GM19351 (cell line): Measurements from ENCODE around the gene OR10J4.
"Not testable (repeated sequence)": the region's sequence is repeated elsewhere in the genome, so short reads cannot be mapped to it uniquely, and the experiment has no call there.

Experiments
- ATAC-seq: cut with Tn5 transposase; IDR thresholded peaks from one replicate; pipeline ENCODE4 v1.9.1; 2021; ENCODE audit warnings: mild to moderate bottlenecking, moderate library complexity; ENCODE audit not compliant: unreplicated experiment

OR10J4 gene

DNA sequence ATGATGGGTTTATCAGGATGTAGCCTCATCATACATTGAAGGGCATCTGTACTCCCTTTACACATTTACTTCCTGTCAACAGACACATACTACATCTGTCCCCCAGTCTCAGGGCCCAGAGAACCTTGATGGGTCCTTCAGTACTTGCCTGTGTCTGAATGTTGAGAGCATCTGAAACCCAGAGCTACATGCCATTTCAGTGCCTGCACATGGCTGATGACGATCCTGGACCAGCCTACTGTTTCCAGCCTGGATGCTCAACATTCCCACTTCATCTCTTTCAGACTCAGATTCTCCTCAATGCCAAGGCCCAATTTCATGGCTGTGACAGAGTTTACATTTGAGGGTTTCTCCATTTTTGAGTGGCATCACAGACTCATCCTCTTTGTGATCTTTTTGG lies at the start of gene OR10J4:
Gene OR10J4 (plus strand): TSS at position 301 of the 400 bp plus-strand sequence.
- ATAC-seq = no peak

DNA sequence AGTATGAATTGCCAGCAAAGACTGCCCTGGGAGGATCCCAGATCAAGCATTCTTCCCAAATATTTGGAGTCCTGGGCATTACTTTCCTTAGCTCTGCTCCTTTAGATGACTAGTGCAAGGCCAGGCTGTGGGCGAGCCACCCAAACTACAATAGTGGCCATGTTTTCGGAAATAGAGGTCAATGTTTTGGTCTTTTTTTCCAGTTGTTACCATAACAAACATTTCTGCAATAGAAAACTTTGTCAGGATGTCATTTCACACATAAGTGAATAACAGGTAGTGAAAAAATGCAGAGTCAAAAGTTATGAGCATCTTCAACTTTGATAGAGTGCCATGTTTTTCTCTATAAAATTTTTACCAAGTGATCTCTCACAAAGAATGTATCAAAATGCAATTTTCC lies 25.2 kb upstream of the OR10J4 start:
- no peak for ATAC-seq

DNA sequence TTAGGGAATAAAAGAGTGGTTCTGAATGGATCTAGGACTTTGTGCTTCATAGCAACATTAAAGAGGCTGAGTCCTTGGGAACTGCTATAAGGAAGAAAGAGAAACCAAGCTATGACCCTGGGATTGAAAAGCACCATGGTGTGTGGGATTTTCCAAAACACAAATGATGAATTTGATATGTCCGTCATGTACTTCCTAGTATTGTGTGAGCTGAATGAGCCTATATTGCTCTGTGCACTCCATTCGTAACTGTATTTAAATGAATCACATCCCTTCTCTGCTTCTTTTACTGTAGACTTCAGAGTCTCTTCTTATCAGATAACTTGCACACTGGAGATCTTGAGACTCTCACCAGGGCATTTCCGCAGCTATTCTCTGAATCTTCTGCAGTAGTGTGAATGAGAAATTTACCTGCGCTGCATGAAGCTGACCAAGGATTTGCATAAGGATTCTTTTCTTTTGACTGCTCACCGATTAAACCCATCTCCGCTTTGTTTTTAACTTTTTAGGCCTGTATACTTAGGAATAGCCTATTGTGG lies 23.1 kb upstream of the OR10J4 start:
- no peak for ATAC-seq

DNA sequence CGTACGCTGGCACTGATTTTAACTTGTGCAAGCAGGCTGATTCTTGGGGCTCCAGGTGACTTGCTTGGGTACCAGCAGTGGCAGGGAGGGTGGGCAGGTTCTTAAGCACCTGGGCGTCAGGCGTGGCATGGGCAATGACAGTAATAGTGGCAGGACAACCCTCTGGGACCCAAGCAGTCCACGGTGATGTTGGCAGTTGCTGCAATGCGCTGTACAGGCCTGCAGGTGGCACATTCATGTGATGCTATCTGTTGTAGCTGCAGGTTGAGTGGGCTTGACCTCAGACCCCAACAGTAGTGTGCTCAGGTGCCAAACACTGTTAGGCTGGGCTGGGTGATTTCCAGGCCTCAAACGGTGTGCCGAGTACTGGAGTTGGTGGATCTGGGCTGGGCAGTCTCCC lies 10.2 kb upstream of the OR10J4 start:
- no peak for ATAC-seq

DNA sequence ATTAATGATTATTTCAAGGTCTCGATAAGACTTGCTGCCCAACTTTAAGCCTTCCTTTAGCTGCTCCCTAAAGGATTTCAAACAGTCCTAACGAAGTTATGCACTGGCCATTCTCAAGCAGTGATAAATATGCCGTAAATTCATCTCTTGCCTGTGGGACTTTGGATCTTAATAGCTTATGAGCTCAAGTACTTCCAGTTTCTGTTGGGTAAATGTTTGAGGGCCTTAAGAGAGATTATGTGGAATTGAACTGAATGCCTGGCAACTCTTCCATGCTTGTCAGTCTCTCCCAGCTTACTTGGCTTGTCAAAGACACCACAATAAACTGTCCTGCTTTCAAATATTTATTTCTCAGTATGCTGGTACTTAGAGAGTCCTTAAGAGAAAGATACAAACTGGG lies 3.5 kb upstream of the OR10J4 start:
- no peak for ATAC-seq

DNA sequence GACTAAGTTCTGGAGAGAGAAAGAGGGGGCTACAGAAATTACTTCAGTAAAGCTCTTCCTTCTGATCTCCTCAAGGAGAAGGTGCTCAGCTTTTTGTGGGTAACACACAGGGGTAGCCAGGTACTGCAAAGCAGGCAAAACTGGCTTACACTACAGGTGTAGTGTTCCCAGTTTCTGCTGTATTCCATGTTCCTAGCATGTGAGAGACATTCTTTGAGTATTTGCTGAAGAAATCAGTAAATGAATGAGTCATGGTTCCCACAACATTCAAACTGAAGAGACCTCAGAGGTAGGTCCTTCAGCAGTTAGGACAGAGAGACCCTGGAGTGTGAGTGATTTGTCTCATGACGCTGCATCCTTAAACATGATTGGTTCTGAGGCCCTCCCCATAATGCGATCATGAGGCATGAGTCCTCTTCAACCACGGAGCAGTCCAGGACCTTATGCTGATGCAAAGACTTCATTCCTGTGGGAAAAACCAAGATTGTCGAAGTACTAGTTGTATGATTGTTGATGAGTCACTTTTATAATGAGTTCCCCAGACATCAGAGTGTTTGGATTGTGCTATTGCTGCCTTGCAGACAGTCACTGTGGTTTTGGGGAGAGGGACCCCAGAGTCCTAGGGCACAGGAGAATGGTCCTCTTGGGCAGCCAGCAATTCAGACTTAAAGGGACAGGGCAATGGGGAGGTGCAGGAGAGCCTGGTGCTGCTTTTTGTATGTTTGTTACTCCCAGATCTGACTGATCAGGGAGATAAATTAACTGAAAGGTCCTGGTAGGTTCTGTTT lies 2.7 kb upstream of the OR10J4 start:
- ATAC-seq = no peak

DNA sequence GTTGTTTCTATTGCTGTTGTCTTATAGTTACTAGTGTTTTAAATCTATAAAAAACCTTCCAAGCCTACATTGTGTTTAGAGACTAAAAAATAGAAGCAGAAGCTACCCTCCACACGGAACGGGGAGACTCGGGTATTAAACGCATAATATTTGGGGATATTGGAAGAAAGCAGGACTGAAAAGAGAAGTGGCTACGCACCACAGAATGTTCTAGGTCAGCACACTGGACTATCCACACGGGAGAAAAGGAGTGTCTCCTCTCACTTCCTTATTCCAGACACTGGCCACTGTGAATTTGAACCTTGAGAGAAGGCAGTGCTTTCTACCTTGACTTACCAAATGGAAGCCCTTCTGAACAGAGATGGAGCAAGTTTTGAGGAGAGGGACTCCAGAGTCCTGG lies 1.0 kb upstream of the OR10J4 start:
- ATAC-seq = no peak

DNA sequence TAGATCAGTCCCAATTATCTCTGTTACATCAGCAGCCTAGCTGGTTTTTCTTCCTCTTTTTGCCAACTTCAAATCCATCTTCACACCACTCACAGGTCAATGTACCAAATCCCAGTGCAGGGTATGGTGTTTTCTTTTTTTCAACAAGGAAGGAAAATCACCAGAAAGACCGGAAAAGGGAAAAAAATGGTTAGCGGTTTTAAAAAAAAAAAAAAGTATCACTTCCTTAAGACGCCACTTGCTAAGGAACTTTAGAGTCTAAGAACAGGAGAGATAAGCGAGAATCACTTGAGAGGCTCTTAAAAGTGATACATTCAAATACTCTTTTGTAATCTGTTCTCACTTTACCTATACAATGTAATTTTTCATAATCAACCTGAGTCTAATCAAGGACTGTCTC lies 4.5 kb downstream of the OR10J4 start:
- no peak for ATAC-seq

DNA sequence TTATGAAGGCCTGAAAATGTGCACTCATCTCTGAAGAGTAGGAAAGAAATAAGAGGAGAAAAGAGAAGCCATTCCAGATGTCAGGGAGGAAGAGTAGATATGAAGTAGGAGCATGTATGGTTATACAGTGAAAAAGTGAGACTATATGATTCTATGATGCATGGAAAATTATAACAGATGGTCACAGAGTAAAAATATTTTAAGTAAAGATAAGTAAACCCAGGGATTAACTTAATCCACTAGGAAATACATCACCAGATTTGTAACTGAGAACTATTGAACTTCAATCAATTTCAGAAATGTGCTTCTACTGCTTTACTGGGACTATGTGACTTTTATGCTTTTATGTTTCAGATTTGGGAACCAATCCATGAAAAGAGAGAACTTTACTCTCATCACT lies 7.4 kb downstream of the OR10J4 start, which contains the start of gene OR10J1:
Gene OR10J1 (plus strand): TSS at position 301 of the 400 bp plus-strand sequence. CDS start 70 bp downstream, at position 371.
- ATAC-seq = no peak

DNA sequence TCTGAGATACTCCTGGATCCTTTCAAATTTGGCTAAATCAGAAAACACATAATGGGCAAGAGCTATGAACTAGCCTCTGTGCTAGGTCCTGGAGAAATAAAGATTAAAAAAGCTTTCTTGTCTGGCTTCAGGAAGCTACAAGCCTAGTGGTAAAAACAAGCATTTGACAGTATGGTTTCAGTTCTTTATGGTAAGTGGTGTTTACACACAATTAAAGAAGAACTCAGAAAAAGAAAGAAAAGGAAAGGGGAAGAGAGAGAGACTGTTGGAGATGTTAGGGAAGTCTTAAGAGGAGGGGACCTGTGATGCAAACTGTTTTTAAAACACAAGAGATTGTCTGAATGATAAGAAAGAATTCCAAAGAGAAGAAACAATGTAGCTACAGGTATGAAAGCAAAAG lies 9.4 kb downstream of the OR10J4 start:
- ATAC-seq = no peak

DNA sequence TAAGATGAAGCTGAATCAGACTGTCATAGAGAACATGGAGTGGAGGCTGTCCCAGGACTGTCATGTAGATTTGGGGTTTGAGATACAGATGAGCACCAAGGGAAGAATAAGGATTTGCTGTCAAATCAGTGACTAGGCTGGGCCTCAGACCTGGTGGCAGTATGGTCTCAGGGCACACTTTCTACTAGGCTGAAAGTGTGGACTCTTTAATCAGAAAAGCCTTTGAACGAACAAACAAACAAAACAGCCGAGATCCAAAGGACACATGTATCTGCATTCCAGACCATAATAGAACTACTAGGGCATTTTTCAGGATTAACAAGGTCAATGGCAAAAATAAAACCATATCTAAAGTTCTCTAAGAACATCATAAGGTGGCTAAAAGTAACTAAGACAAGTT lies 10.4 kb downstream of the OR10J4 start:
- ATAC-seq = no peak

DNA sequence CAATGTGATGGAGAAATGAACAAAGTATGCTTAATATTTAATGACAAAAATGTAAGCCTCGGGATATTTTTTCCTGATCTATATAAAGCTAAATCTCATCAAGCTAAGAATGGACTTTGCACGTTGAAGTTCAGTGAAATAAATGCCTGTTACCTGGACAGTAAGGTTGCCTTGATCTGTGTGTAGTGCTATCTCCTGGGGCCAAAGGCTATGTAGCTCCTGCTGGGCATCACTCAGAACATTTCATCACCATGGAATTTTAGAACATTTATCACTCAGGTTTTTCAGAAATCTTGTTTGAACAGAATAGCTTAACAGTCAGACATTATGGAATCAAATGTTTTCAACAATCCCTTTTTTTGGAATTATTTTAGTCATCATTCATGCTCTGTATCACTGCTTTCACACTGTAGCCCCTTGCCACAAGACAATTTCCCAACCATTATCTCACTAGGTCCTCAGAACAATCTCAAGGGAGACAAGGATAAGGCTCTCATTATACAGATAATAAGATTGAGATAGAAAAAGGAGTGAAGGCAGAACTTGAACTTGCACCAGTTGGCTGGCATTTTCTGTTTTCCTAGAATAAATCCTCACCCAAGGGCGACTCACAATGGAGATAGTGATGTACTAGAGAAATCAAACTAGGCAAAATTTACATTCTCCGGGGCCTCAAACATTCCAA lies 11.2 kb downstream of the OR10J4 start:
- no peak for ATAC-seq

DNA sequence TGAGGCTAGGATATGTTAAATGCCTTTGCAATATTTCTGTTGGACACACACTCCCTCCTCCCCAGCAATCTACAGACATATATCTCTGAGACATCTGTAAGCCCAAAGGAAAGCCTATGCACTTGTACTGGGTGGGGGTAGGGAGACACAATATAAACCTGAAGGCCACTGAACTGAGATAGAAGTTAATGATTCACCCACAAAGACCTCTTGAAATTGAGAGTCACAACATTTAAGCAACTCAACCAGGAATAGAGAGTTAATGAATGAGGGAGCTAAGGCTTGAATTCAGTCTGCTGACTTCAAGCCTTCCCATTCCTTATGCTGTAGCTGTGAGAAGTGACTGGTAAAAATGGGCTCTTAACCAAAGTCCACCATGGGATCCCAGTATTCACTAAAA lies 12.5 kb downstream of the OR10J4 start:
- no peak for ATAC-seq

DNA sequence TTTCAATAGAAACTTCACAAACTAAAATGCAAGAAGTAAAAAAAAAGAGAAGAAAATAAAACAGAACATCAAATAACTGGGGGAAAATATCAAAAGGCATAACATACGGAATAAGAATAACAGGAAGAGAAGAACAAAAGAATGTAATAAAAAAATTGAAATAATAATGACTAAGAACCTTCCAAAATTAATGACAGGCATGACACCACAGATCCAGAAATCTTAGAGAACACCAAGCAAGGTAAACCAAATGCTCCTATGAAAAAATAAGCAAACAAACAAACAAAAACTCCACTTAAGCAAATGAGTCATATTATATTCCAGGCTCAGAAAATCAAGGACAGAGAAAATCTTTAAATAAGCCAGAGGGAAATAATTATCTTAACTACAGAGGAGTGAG lies 16.2 kb downstream of the OR10J4 start:
- no peak for ATAC-seq

DNA sequence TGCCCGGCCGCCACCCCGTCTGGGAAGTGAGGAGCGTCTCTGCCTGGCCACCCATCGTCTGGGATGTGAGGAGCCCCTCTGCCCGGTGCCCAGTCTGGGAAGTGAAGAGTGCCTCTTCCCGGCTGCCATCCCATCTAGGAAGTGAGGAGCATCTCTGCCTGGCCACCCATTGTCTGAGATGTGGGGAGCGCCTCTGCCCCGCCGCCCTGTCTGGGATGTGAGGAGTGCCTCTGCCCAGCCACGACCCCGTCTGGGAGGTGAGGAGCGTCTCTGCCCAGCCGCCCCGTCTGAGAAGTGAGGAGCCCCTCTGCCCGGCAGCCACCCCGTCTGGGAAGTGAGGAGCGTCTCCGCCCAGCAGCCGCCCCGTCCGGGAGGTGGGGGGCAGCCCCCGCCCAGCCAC lies 17.6 kb downstream of the OR10J4 start:
- not testable (repeated sequence) for ATAC-seq

DNA sequence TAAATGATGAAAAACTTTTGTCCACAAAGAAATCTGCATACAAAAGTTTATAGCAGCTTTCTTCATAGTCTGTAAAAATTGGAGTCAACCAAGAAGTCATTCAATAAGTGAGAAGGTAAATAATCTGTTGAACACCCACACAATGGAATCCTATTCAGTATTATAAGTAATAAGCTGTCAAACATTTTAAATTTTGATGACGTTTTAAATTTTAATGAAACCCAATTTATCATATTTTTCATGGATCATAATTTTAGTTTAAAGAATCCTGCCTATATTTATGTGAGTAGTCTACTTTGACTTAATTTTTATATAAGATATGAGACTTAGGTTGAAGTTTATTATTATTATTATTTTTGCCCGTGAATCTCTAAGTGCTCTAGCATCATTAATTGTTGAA lies 27.5 kb downstream of the OR10J4 start:
- ATAC-seq = no peak

DNA sequence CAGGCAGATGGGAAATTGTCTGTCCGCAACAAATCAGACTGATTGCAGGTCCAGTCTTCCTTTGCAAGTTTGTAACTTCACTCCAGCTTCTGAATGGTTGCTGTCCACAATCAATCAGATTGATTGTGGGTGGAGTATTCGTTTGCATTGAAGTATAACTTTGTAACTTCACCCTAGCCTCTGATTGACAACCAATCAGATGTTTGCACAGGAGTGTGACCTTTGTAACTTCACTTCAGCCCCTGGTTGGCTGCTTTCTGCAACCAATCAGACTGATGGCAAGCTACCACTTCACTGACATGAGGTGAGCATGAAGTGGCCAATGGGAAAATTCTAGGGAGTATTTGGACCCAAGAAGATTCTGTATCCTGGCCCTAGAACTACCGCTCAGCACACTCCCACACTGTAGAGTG lies 33.2 kb downstream of the OR10J4 start:
- ATAC-seq = no peak

DNA sequence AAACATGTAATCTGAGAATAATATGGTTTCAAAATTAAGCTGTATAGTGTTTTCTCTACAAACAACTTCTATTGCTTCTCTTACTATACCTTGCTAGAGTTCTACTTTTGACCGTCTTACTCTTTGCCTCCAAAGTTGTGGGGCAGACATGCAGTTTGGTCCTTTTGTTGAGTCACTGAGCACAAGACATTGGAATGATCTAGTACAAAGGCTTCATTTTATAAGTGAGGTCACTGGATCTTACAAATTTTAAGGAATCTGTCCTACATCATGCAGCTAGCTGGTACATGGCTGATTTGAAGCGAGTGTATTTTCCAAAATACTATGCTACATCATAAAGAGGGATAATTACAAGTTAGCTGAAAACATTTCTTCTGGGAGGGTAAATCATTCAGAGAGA lies 36.3 kb downstream of the OR10J4 start:
- ATAC-seq = no peak

DNA sequence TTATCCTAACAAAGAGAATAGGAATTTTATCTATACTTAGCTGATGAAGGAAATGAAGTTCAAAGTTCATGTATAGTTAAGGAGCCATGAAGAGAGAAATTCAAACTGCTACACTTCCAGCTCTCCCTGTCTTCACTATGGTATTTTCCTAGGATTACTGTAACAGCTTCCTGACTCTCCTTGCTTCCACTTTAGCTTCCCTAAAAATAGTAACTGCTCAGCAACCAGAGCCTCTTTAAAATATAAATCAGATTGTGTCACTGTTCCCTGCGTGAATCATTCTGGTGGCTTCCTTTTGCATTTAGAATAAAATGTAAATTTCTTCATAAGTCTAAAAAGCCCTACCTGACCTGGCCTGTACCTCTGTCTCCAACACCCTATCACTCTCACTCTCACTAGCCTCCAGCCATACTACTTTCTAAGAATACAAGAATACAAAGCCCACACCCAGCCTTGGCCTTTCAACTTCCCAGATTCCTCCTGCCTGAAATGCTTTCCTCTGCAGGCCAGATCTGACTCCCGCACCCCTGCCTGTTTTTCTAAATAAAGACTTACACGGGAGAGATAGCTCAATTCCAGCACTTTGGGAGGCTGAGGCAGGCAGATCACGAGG lies 38.0 kb downstream of the OR10J4 start:
- ATAC-seq = no peak

DNA sequence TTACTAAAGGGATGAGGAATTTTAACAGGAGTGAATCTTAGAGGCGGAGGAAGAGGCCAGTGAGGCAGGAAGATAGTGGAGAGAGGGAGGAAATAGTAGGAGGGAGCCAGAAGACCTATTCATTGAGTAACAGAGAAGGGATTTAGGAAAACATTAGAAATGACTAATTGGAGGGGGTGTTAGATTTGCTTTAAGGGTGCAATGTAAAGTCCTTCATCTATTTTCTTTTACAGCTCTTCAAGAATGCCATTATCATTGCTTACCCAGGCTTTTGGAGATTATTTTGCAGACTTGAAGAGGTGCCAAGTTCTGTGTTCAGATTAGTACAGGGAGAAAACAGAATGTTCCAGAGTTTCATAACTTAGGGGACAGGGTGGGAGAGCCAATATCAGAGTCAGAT lies 41.3 kb downstream of the OR10J4 start:
- ATAC-seq = no peak

DNA sequence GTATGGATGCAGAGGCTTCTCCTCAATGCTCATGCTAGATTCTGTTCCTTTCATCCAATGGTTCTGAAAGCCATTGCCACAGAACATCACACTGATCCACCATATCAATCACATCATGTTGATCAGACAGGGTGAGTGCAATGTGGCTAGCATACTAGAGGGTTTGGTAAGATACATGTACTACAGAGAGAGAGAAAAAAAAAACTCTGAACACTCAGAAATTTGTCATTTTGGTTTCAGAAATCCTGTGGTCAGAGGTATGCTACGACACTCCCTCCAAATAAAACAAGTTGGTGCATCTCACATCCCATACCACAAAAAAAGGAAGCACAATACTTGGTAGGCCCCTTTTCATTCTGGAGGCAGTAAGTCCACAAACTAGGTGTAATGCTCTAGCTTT lies 42.9 kb downstream of the OR10J4 start:
- ATAC-seq = no peak
